HepG2 (cell line): ENCODE measurements around the gene S100A12. TPM values are rescaled to one million over a fixed set of nuclear protein-coding genes. Genes with fewer than 3 reads are reported as not detected.

Experiments used
- ATAC-seq: fragments of 200-7000 bp; cut with Tn5 transposase; 3 replicates; pipeline ENCODE4 v1.9.1; 2020; ENCODE audit warnings: mild to moderate bottlenecking, moderate library complexity
- BruUV-seq: library from RNA; stranded (reverse); fragments of 400-500 nt; replicated peaks from 2 replicates; lab custom pipeline; 2021; lab: Mats Ljungman, UMichigan
- CTCF ChIA-PET: fragments of 300-600 bp; formaldehyde crosslinking; extraction: SDS; loops from one replicate; lab custom pipeline; 2021; ENCODE audit warnings: low total read pairs, inconsistent platforms, low intra/inter-chr PET ratio; lab: Yijun Ruan, JAX
- POLR2A ChIA-PET: fragments of 350-600 bp; sonication (Branson Sonifier 250); formaldehyde crosslinking; loops from one replicate; lab custom pipeline; 2020; ENCODE audit warnings: antibody characterized with exemption, inconsistent platforms; lab: Yijun Ruan, JAX
- DNase-seq: peaks from one replicate; pipeline ENCODE4 v3.0.0-alpha.2; 2015; ENCODE audit warnings: low spot score
- FAIRE-seq: peaks from 3 replicates; lab custom pipeline; 2011; peaks lifted over from hg19 to GRCh38; lab: Jason Lieb, UNC
- H2AFZ ChIP-seq: one replicate; pipeline ENCODE4 v1.6.1; 2011; ENCODE audit warnings: low read length, inconsistent platforms
- H3K27ac ChIP-seq: fragments of 300-600 bp; 3 replicates; pipeline ENCODE4 v1.8.0; 2011; ENCODE audit warnings: mixed run types, mild to moderate bottlenecking, mixed read lengths, low read length, inconsistent platforms; ENCODE audit not compliant: insufficient read depth; ENCODE audit errors: extremely low read length
- H3K27me3 ChIP-seq, 2 experiments: fragments of 200-600 bp in 1 of 2; 2 replicates in 1 of 2; 3 replicates in 1 of 2; pipeline versions ENCODE4 v1.6.0 to v1.8.0; 2011; ENCODE audit warnings: low read length in 2 of 2, mild to moderate bottlenecking in 2 of 2, moderate library complexity in 2 of 2, inconsistent platforms in 1 of 2; ENCODE audit not compliant: insufficient read depth in 2 of 2, control insufficient read depth in 1 of 2
- H3K36me3 ChIP-seq, 2 experiments: fragments of 200-600 bp in 1 of 2; replicated peaks in 1 of 2; 2 replicates in 1 of 2; 3 replicates in 1 of 2; pipeline versions ENCODE4 v1.5.1 to v1.8.0; 2011; ENCODE audit warnings: low read length in 2 of 2, inconsistent platforms in 1 of 2; ENCODE audit not compliant: insufficient read depth in 2 of 2, control insufficient read depth in 1 of 2
- H3K4me1 ChIP-seq: 2 replicates; pipeline ENCODE4 v1.5.1; 2012; ENCODE audit warnings: low read length, inconsistent platforms; ENCODE audit not compliant: insufficient read depth
- H3K4me2 ChIP-seq: 2 replicates; pipeline ENCODE4 v1.6.0; 2011; ENCODE audit warnings: low read depth, low read length, inconsistent platforms
- H3K4me3 ChIP-seq, 3 experiments: fragments of 200-600 bp in 1 of 3; sonication (generic), shearing (Covaris generic) in 1 of 3; replicated peaks in 1 of 3; 2 replicates each; pipeline ENCODE4 v1.5.1; 2011 to 2016; ENCODE audit warnings: low read length in 3 of 3, inconsistent platforms in 2 of 3, low read depth in 2 of 3, mild to moderate bottlenecking in 2 of 3, control low read depth in 1 of 3, mixed read lengths in 1 of 3; ENCODE audit not compliant: insufficient read depth in 1 of 3
- H3K79me2 ChIP-seq: one replicate; pipeline ENCODE4 v1.6.1; 2011; ENCODE audit warnings: low read length, inconsistent platforms; ENCODE audit not compliant: insufficient read depth
- H3K9ac ChIP-seq: 2 replicates; pipeline ENCODE4 v1.6.0; 2011; ENCODE audit warnings: mild to moderate bottlenecking, low read depth, low read length, inconsistent platforms; ENCODE audit not compliant: insufficient read depth
- H3K9me3 ChIP-seq: 2 replicates; pipeline ENCODE4 v1.5.1; 2012; ENCODE audit warnings: mild to moderate bottlenecking, low read length
- H4K20me1 ChIP-seq: 2 replicates; pipeline ENCODE4 v1.6.0; 2011; ENCODE audit warnings: inconsistent platforms, mild to moderate bottlenecking, low read length, moderate library complexity; ENCODE audit not compliant: insufficient read depth
- DMAP1 ChIP-seq: IDR thresholded peaks from 2 replicates; pipeline ENCODE4 v1.6.1; 2016
- REPIN1 ChIP-seq: sonication (generic); formaldehyde crosslinking; IDR thresholded peaks from 2 replicates; pipeline ENCODE4 v1.8.0; 2022; ENCODE audit warnings: missing genetic modification reagents, low read depth, mild to moderate bottlenecking, borderline replicate concordance
- SMC3 ChIP-seq: IDR thresholded peaks from 2 replicates; pipeline ENCODE4 v1.6.1; 2011; ENCODE audit warnings: low read length, improper control_type of control experiment
- SRSF1 ChIP-seq: fragments of 200-400 bp; formaldehyde crosslinking; optimal IDR thresholded peaks from 2 replicates; pipeline ENCODE3; 2017; ENCODE audit warnings: mild to moderate bottlenecking, low read depth, low read length, moderate library complexity
- TCF12 ChIP-seq, 2 experiments: fragments of 450-650 bp in 1 of 2; sonication (generic) in 1 of 2; formaldehyde crosslinking in 1 of 2; IDR thresholded peaks; 2 replicates each; pipeline versions ENCODE4 v1.6.1 to v1.8.0; 2017 to 2022; ENCODE audit warnings: antibody characterized with exemption in 1 of 2, mild to moderate bottlenecking in 1 of 2, missing genetic modification reagents in 1 of 2, moderate library complexity in 1 of 2
- TFE3 ChIP-seq: IDR thresholded peaks from 2 replicates; pipeline ENCODE4 v1.6.1; 2016
- ZNF562 ChIP-seq: sonication (generic); formaldehyde crosslinking; IDR thresholded peaks from 2 replicates; pipeline ENCODE4 v1.8.0; 2022; ENCODE audit warnings: missing genetic modification reagents, borderline replicate concordance
- WGBS: methylation state at CpG from one replicate; pipeline ENCODE4 v1.1.6; 2017; ENCODE audit warnings: low lambda C conversion rate; 5-methylcytosine and 5-hydroxymethylcytosine counted together
- in situ Hi-C: cut with HindIII; loops from 2 replicates; pipeline ENCODE4 v1.10.0; 2017; ENCODE audit warnings: low pct_unique_long_range_greater_than_20kb; ENCODE audit not compliant: extremely low pct_ligation_motif_present
- intact Hi-C: fragments of 100-400 bp; cut with micrococcal nuclease; formaldehyde crosslinking; loops from one replicate; pipeline ENCODE4 v1.10.0; 2022; ENCODE audit not compliant: unreplicated experiment
- polyA plus RNA-seq, 8 experiments: library from polyadenylated mRNA; depleted of rRNA in 3 of 8; stranded (reverse) in 7 of 8; unstranded in 1 of 8; fragments of >200 nt; fragmentation: Illumina TruSeq in 4 of 8; extraction: Trizol in 4 of 8; gene quantifications; 2 replicates each; pipeline versions ENCODE4 v1.2.1 to v1.2.3, GENCODE V29; 2011 to 2016; ENCODE audit warnings: low read depth in 4 of 8, missing spikeins in 1 of 8, mixed read lengths in 1 of 8; ENCODE audit not compliant: insufficient read depth in 1 of 8
- total RNA-seq, 5 experiments: library from RNA; depleted of rRNA; stranded (reverse); fragments of >200 nt; fragmentation: Illumina TruSeq; extraction: Trizol; gene quantifications; 2 replicates each; pipeline ENCODE4 v1.2.3, GENCODE V29; 2016; ENCODE audit warnings: low read depth in 1 of 5
- TF ChIP-seq, protein P1 (sequence below): sonication (generic); formaldehyde crosslinking; IDR thresholded peaks from 2 replicates; pipeline ENCODE4 v1.4.0; 2020; ENCODE audit warnings: missing genetic modification reagents
- TF ChIP-seq, protein P2 (sequence below): sonication (generic); formaldehyde crosslinking; IDR thresholded peaks from 2 replicates; pipeline ENCODE4 v1.4.0; 2020; ENCODE audit warnings: missing genetic modification reagents
- TF ChIP-seq, protein P3 (sequence below): fragments of 450-650 bp; IDR thresholded peaks from 2 replicates; pipeline ENCODE4 v1.6.1; 2016

Gene S100A12
- total and polyA plus RNA-seq, 2 of the 13 experiments (the other 11 are each of a cell fraction or from before 2014, with no cell fraction given) = not detected

- DNase-seq (no peak), FAIRE-seq (no peak), ATAC-seq (no peak)
- no peak overlapping the region for H3K4me2 ChIP-seq
- H3K9me3 ChIP-seq = no peaks in the 10 kb centered on the region
- POLR2A ChIA-PET = no interaction called here
- H3K4me3 ChIP-seq = no peak overlapping the region
- H3K79me2 ChIP-seq = no peaks in the 10 kb centered on the region
- 3% methylated on average over 1 of the region's 1 CpG for WGBS
- no peaks in the 10 kb centered on the region for H3K4me1 ChIP-seq
- BruUV-seq = no TSS peak
- in situ Hi-C loops = no loop called here
- CTCF ChIA-PET = no interaction called here
- no peak overlapping the region for H2AFZ ChIP-seq
- H3K27ac ChIP-seq = no peak overlapping the region
- no peaks in the 10 kb centered on the region for H3K36me3 ChIP-seq
- no peaks in the 10 kb centered on the region for H4K20me1 ChIP-seq
- H3K9ac ChIP-seq = no peak overlapping the region
- H3K27me3 ChIP-seq = no peaks in the 10 kb centered on the region
- intact Hi-C loops = loop anchor here (10.0 kb wide), 1 partner anchor 61 kb away; the partner anchor contains the start of gene S100A8
- no peak for TF ChIP-seq SMC3
- no peak for TF ChIP-seq DMAP1 (CRISPR knock-in tag)
- TF ChIP-seq, protein P1, sequence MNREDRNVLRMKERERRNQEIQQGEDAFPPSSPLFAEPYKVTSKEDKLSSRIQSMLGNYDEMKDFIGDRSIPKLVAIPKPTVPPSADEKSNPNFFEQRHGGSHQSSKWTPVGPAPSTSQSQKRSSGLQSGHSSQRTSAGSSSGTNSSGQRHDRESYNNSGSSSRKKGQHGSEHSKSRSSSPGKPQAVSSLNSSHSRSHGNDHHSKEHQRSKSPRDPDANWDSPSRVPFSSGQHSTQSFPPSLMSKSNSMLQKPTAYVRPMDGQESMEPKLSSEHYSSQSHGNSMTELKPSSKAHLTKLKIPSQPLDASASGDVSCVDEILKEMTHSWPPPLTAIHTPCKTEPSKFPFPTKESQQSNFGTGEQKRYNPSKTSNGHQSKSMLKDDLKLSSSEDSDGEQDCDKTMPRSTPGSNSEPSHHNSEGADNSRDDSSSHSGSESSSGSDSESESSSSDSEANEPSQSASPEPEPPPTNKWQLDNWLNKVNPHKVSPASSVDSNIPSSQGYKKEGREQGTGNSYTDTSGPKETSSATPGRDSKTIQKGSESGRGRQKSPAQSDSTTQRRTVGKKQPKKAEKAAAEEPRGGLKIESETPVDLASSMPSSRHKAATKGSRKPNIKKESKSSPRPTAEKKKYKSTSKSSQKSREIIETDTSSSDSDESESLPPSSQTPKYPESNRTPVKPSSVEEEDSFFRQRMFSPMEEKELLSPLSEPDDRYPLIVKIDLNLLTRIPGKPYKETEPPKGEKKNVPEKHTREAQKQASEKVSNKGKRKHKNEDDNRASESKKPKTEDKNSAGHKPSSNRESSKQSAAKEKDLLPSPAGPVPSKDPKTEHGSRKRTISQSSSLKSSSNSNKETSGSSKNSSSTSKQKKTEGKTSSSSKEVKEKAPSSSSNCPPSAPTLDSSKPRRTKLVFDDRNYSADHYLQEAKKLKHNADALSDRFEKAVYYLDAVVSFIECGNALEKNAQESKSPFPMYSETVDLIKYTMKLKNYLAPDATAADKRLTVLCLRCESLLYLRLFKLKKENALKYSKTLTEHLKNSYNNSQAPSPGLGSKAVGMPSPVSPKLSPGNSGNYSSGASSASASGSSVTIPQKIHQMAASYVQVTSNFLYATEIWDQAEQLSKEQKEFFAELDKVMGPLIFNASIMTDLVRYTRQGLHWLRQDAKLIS (CRISPR knock-in tag) = no peak
- TF ChIP-seq REPIN1 = no peak
- no peak for TF ChIP-seq TFE3 (CRISPR knock-in tag)
- no peak for TF ChIP-seq ZNF562
- TF ChIP-seq, protein P2, sequence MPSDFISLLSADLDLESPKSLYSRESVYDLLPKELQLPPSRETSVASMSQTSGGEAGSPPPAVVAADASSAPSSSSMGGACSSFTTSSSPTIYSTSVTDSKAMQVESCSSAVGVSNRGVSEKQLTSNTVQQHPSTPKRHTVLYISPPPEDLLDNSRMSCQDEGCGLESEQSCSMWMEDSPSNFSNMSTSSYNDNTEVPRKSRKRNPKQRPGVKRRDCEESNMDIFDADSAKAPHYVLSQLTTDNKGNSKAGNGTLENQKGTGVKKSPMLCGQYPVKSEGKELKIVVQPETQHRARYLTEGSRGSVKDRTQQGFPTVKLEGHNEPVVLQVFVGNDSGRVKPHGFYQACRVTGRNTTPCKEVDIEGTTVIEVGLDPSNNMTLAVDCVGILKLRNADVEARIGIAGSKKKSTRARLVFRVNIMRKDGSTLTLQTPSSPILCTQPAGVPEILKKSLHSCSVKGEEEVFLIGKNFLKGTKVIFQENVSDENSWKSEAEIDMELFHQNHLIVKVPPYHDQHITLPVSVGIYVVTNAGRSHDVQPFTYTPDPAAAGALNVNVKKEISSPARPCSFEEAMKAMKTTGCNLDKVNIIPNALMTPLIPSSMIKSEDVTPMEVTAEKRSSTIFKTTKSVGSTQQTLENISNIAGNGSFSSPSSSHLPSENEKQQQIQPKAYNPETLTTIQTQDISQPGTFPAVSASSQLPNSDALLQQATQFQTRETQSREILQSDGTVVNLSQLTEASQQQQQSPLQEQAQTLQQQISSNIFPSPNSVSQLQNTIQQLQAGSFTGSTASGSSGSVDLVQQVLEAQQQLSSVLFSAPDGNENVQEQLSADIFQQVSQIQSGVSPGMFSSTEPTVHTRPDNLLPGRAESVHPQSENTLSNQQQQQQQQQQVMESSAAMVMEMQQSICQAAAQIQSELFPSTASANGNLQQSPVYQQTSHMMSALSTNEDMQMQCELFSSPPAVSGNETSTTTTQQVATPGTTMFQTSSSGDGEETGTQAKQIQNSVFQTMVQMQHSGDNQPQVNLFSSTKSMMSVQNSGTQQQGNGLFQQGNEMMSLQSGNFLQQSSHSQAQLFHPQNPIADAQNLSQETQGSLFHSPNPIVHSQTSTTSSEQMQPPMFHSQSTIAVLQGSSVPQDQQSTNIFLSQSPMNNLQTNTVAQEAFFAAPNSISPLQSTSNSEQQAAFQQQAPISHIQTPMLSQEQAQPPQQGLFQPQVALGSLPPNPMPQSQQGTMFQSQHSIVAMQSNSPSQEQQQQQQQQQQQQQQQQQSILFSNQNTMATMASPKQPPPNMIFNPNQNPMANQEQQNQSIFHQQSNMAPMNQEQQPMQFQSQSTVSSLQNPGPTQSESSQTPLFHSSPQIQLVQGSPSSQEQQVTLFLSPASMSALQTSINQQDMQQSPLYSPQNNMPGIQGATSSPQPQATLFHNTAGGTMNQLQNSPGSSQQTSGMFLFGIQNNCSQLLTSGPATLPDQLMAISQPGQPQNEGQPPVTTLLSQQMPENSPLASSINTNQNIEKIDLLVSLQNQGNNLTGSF = no peak
- TF ChIP-seq SRSF1 = no peak
- TF ChIP-seq, protein P3, sequence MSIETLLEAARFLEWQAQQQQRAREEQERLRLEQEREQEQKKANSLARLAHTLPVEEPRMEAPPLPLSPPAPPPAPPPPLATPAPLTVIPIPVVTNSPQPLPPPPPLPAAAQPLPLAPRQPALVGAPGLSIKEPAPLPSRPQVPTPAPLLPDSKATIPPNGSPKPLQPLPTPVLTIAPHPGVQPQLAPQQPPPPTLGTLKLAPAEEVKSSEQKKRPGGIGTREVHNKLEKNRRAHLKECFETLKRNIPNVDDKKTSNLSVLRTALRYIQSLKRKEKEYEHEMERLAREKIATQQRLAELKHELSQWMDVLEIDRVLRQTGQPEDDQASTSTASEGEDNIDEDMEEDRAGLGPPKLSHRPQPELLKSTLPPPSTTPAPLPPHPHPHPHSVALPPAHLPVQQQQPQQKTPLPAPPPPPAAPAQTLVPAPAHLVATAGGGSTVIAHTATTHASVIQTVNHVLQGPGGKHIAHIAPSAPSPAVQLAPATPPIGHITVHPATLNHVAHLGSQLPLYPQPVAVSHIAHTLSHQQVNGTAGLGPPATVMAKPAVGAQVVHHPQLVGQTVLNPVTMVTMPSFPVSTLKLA = no peak
- TF ChIP-seq TCF12 (IDR thresholded peaks at IDR 0.05) = no peak
- no peak for TF ChIP-seq TCF12 (CRISPR knock-in tag; IDR thresholded peaks at IDR 0.05)
These were observed 41.5 kb downstream of the S100A12 start for GRCh38 chr1:153333902-153334301.
